Dermis blood vessel endothelial cell (primary cell): ENCODE results near the gene RAB5B. TPM values are rescaled to one million over a fixed set of nuclear protein-coding genes. Genes with fewer than 3 reads are reported as not detected.
"Not testable (repeated sequence)": the region's sequence is repeated elsewhere in the genome, so short reads cannot be mapped to it uniquely, and the experiment has no call there.

Source experiments
- DNase-seq: peaks from one replicate; pipeline ENCODE4 v3.0.0; 2010
- total RNA-seq: library from RNA; depleted of rRNA; stranded (reverse); fragments of >200 nt; gene quantifications from 2 replicates; pipeline ENCODE4 v1.2.3, GENCODE V29; 2014

Gene RAB5B
- total RNA-seq, 1 donor from 2014 or later = 44.8 TPM

- DNase-seq = no peak
Observed at GRCh38 chr12:55942055-55942454, 31.8 kb upstream of the RAB5B start.

- no peak for DNase-seq
Observed at GRCh38 chr12:55942577-55943136, 31.2 kb upstream of the RAB5B start.

- DNase-seq = no peak
Observed at GRCh38 chr12:55946553-55946952, 27.3 kb upstream of the RAB5B start.

- DNase-seq = no peak
Observed at GRCh38 chr12:55955344-55955743, 18.5 kb upstream of the RAB5B start.

- peak; percentile 70 for DNase-seq
Observed at GRCh38 chr12:55955800-55956508, 17.9 kb upstream of the RAB5B start.

- DNase-seq = no peak
Observed at GRCh38 chr12:55957106-55957859, 16.6 kb upstream of the RAB5B start.

GRCh38 chr12:55963760-55964159 lies 10.1 kb upstream of the RAB5B start:
- no peak for DNase-seq

- no peak for DNase-seq
Observed at GRCh38 chr12:55965240-55965639, 8.6 kb upstream of the RAB5B start.

- no peak for DNase-seq
Observed at GRCh38 chr12:55965941-55966407, 7.9 kb upstream of the RAB5B start, which contains the start of gene PMEL. PMEL (minus strand) TSS chr12:55966042; CDS start chr12:55966011, 31 bp downstream.

GRCh38 chr12:55966408-55967281 lies 7.2 kb upstream of the RAB5B start, which contains the start of gene CDK2:
CDK2 (plus strand) TSS chr12:55966830; CDS start chr12:55967009, 179 bp downstream.
- peak; percentile 89 for DNase-seq

- DNase-seq = no peak
Observed at GRCh38 chr12:55969356-55969755, 4.5 kb upstream of the RAB5B start.

GRCh38 chr12:55970775-55971174 lies 3.1 kb upstream of the RAB5B start:
- DNase-seq = peak; percentile 33

GRCh38 chr12:55972042-55972441 lies 1.8 kb upstream of the RAB5B start:
- peak; percentile 15 for DNase-seq

- DNase-seq = no peak
Observed at GRCh38 chr12:55972456-55972855, 1.4 kb upstream of the RAB5B start.

- DNase-seq = no peak
Observed at GRCh38 chr12:55972911-55973598, 823 bp upstream of the RAB5B start.

- DNase-seq = peak; percentile 72
Observed at GRCh38 chr12:55974308-55974730, 441 bp downstream of the RAB5B start.

GRCh38 chr12:55978393-55978792 lies 4.5 kb downstream of the RAB5B start:
- DNase-seq = no peak

- no peak for DNase-seq
Observed at GRCh38 chr12:55979069-55979468, 5.2 kb downstream of the RAB5B start.

GRCh38 chr12:55981882-55982281 lies 8.0 kb downstream of the RAB5B start:
- DNase-seq = not testable (repeated sequence)

GRCh38 chr12:55982319-55982936 lies 8.6 kb downstream of the RAB5B start:
- no peak for DNase-seq

GRCh38 chr12:55983232-55983842 lies 9.5 kb downstream of the RAB5B start:
- no peak for DNase-seq
